ENCODE measurements around the gene AIP. TPM values are rescaled to one million over a fixed set of nuclear protein-coding genes. Genes with fewer than 3 reads are reported as not detected.

AIP gene
- total RNA-seq, 2 experiments from 2014 or later: 115 to 117 TPM

DNA sequence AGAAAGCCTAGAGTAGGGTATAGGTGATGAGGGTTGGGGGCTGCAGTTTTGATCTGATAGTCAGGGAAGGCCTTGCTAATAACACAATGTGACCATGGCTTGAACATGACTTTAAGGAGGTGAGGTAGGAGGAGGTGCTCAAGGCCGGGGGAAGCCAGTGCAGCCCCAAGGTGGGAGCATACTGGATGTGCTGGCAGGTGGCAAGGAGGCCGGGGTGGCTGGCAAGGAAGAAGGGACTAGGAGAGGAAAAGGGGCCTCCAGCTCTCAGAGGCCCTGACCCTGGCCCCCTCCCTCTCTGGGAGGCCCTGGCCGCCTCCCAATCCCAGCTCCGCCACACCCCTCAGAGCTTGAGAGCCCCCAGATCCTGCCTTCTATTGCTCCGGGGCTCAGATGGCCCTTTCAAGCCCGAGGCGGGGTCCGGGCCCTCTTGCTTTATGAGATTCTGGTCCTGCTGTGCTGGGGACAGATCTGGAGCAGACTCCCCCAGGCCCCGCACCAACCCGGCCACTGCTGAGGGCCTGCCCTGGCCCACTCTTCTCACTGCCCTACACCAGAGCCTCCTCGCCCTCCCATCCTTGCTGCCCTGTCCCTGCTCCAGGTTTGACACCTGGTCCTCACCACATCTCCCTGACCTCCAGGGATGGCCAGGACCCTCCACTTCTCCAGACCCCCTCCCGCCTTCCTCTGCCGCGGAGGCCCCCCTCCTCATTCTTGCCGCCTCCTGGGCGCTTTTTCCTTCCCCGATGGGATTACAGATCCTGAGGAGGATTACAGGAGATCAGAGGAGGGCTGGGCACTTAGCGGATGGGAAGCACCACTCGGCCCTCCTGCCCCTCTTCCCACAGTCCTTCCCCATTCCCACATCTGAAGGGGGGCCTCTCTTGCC, 20.5 kb downstream of the AIP start:
- peak overlapping the region; percentile 36 for H3K4me3 ChIP-seq (ENCODE audit: low read length)
- ChIA-PET POLR2A (interaction anchor here (0.8 kb wide), 1 partner anchor 19 kb away, joined by 3 read pairs; no protein-coding TSS in a partner anchor), CTCF (no interaction called here)

DNA sequence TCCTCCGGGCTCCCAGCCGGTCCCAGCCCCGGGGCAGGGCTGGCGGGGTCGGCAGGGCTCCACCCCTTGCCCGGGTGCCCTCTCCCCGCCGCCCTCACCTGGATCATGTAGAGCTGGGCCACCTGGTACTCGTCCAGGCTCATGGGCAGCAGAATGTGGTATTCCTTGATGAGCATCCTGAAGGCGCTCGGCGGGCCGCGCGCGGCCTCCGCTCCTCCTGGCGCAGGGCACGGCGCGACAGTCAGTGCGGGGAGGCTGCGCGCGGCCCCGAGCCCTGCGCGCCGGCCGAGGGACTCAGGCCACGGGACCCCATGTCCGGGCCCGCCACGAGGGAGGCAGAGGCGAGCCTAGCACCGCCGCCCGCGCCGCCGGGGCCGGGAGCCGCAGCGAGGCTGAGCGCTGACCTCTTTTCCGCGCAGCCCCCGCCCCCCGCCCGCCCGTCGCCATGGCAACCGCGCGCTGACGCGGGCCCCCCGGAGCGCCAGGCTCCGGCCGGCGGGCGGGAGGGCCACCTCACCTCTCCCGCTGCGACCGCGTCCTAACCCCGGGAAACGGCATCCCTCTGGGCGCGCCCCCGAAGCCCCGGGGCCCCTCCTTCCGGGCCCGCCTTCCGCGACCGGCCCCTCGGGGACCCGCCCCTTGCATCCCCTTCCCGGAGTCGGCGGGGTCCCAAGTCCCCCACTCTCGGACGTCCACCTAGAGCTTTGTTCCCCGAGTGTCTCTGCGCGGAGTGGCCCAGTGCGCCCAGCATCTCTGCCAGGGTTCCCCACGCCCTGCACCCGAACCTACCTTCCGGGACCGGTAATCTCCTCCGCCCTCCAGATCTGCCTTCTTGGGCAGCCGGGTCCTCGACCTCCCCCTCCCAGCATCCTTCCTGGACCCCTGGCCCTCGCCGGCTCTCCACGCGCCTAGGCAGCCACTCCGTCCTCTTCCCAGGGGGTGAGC, 21.5 kb downstream of the AIP start:
- Histone ChIP-seq H3K9me3 (ENCODE audit: control insufficient read depth in 1 of 2, insufficient read depth in 1 of 2, low read length in 2 of 2) (no peaks in the 10 kb centered on the region), H3K4me3 (ENCODE audit: low read length) (peak overlapping the region; percentile 97), H3K27ac (ENCODE audit: low read depth in 1 of 2, low read length in 2 of 2) (peak overlapping the region; percentile 79 to 82), H3K27me3 (ENCODE audit: control insufficient read depth in 1 of 2, insufficient read depth in 2 of 2, low read length in 2 of 2) (no peaks in the 10 kb centered on the region), H3K4me1 (ENCODE audit: insufficient read depth, low read length) (peaks cover 67% of the 10 kb centered on the region), H3K36me3 (ENCODE audit: insufficient read depth, low read length) (peaks cover 46% of the 10 kb centered on the region)
- Mint-ChIP-seq H3K36me3 (ENCODE audit: low read depth) (peaks cover 43% of the 10 kb centered on the region), H3K4me1 (ENCODE audit: low read depth) (peaks cover 59% of the 10 kb centered on the region), H3K9me3 (no peaks in the 10 kb centered on the region), H3K4me3 (peak overlapping the region; percentile 94), H3K27ac (peak overlapping the region; percentile 98), H3K27me3 (no peaks in the 10 kb centered on the region)
- intact Hi-C loops (cut with DNase I, micrococcal nuclease): loop anchor here in 1 of 2 experiments (10.0 kb wide), 1 partner anchor 259 kb away; no protein-coding TSS in a partner anchor
- DNase-seq (peak in 5 of 14 experiments; percentile 33 to 67 (median 39)), ATAC-seq (ENCODE audit: poor library complexity) (no peak)
- TF ChIP-seq CTCF (IDR thresholded peaks at IDR 0.05): no peak
- ChIA-PET POLR2A (interaction anchor here (1.2 to 3.0 kb wide), 6 partner anchors 20 to 151 kb away, joined by 3 to 35 read pairs (median 14); partner anchors contain the start of genes AIP, POLD4, PPP1CA and PTPRCAP), CTCF (no interaction called here)

More for the DNA sequence above, 20.5 kb downstream of the AIP start:
- H3K27me3 ChIP-seq (ENCODE audit: control insufficient read depth in 1 of 2, insufficient read depth in 2 of 2, low read length in 2 of 2): no peaks in the 10 kb centered on the region
- Mint-ChIP-seq H3K36me3 (ENCODE audit: low read depth) (peaks cover 43% of the 10 kb centered on the region), H3K9me3 (no peaks in the 10 kb centered on the region), H3K27ac (peak overlapping the region; percentile 72), H3K27me3 (no peaks in the 10 kb centered on the region), H3K4me1 (ENCODE audit: low read depth) (peaks cover 50% of the 10 kb centered on the region), H3K4me3 (peak overlapping the region; percentile 88)
- no peak for TF ChIP-seq CTCF (IDR thresholded peaks at IDR 0.05)
- ATAC-seq (ENCODE audit: poor library complexity) (no peak), DNase-seq (peak in 1 of 14 experiments; percentile 33)
- intact Hi-C loops (cut with DNase I, micrococcal nuclease): loop anchor here in 1 of 2 experiments (10.0 kb wide), 1 partner anchor 259 kb away; no protein-coding TSS in a partner anchor
- H3K9me3 ChIP-seq (ENCODE audit: control insufficient read depth in 1 of 2, insufficient read depth in 1 of 2, low read length in 2 of 2): no peaks in the 10 kb centered on the region
- H3K4me1 ChIP-seq (ENCODE audit: insufficient read depth, low read length): peaks cover 58% of the 10 kb centered on the region
- H3K36me3 ChIP-seq (ENCODE audit: insufficient read depth, low read length): peaks cover 55% of the 10 kb centered on the region
- no peak overlapping the region for H3K27ac ChIP-seq (ENCODE audit: low read depth in 1 of 2, low read length in 2 of 2)
